Astrocyte (in vitro differentiated cells and primary cell): ENCODE data around the gene FMN2. TPM values are rescaled to one million over a fixed set of nuclear protein-coding genes. Genes with fewer than 3 reads are reported as not detected.

ENCODE experiments used
- DNase-seq: peaks from one replicate; pipeline ENCODE4 v3.0.0-alpha.2; 2010; ENCODE audit warnings: low read depth
- FAIRE-seq: peaks from 2 replicates; lab custom pipeline; 2011; peaks lifted over from hg19 to GRCh38; lab: Jason Lieb, UNC
- H2AFZ ChIP-seq: 2 replicates; pipeline ENCODE4 v1.6.0; 2012; ENCODE audit warnings: low read depth, low read length, inconsistent platforms
- H3K27ac ChIP-seq: 2 replicates; pipeline ENCODE4 v1.5.1; 2011; ENCODE audit warnings: low read depth, low read length, inconsistent platforms
- H3K27me3 ChIP-seq: 2 replicates; pipeline ENCODE4 v1.6.0; 2011; ENCODE audit warnings: low read length, inconsistent platforms; ENCODE audit not compliant: insufficient read depth
- H3K36me3 ChIP-seq: 2 replicates; pipeline ENCODE4 v1.5.1; 2011; ENCODE audit warnings: low read length, inconsistent platforms; ENCODE audit not compliant: insufficient read depth
- H3K4me1 ChIP-seq: 2 replicates; pipeline ENCODE4 v1.5.1; 2011; ENCODE audit warnings: low read length, inconsistent platforms; ENCODE audit not compliant: insufficient read depth
- H3K4me2 ChIP-seq: 2 replicates; pipeline ENCODE4 v1.6.0; 2012; ENCODE audit warnings: low read length, inconsistent platforms
- H3K4me3 ChIP-seq: 2 replicates; pipeline ENCODE4 v1.5.1; 2011; ENCODE audit warnings: low read depth, mild to moderate bottlenecking, low read length, inconsistent platforms; ENCODE audit not compliant: insufficient read depth
- H3K79me2 ChIP-seq: 2 replicates; pipeline ENCODE4 v1.6.0; 2012; ENCODE audit warnings: mild to moderate bottlenecking, low read length, inconsistent platforms; ENCODE audit not compliant: insufficient read depth
- H3K9ac ChIP-seq: 2 replicates; pipeline ENCODE4 v1.6.0; 2012; ENCODE audit warnings: mild to moderate bottlenecking, low read length, inconsistent platforms
- H3K9me3 ChIP-seq: 2 replicates; pipeline ENCODE4 v1.5.1; 2012; ENCODE audit warnings: low read depth, mild to moderate bottlenecking, low read length, inconsistent platforms; ENCODE audit not compliant: insufficient read depth
- H4K20me1 ChIP-seq: 2 replicates; pipeline ENCODE4 v1.6.0; 2012; ENCODE audit warnings: low read length, inconsistent platforms; ENCODE audit not compliant: insufficient read depth
- H3K27ac Mint-ChIP-seq: one replicate; pipeline ENCODE4 v1.8.0; 2021; ENCODE audit warnings: mild to moderate bottlenecking, mixed read lengths; ENCODE audit not compliant: unreplicated experiment
- H3K27me3 Mint-ChIP-seq: one replicate; pipeline ENCODE4 v1.8.0; 2021; ENCODE audit warnings: low read depth, mixed read lengths; ENCODE audit not compliant: unreplicated experiment
- H3K36me3 Mint-ChIP-seq: one replicate; pipeline ENCODE4 v1.8.0; 2021; ENCODE audit warnings: low read depth, mixed read lengths; ENCODE audit not compliant: unreplicated experiment
- H3K4me1 Mint-ChIP-seq: one replicate; pipeline ENCODE4 v1.8.0; 2021; ENCODE audit warnings: low read depth, mixed read lengths; ENCODE audit not compliant: unreplicated experiment
- H3K4me3 Mint-ChIP-seq: one replicate; pipeline ENCODE4 v1.8.0; 2021; ENCODE audit warnings: mild to moderate bottlenecking, moderate library complexity, mixed read lengths; ENCODE audit not compliant: unreplicated experiment
- H3K9me3 Mint-ChIP-seq: one replicate; pipeline ENCODE4 v1.8.0; 2021; ENCODE audit warnings: mild to moderate bottlenecking, mixed read lengths; ENCODE audit not compliant: unreplicated experiment
- EZH2 ChIP-seq: IDR thresholded peaks from 2 replicates; pipeline ENCODE4 v1.6.1; 2012; ENCODE audit warnings: mild to moderate bottlenecking, low read length, inconsistent platforms; ENCODE audit not compliant: insufficient read depth
- total RNA-seq: library from RNA; stranded (reverse); gene quantifications from 2 replicates; pipeline ENCODE4 v1.2.1, GENCODE V29; 2021
- TF ChIP-seq, protein P1 (sequence below): IDR thresholded peaks from 2 replicates; pipeline ENCODE4 v1.5.1; 2011; ENCODE audit warnings: low read depth, mild to moderate bottlenecking, inconsistent platforms, low read length, moderate library complexity; ENCODE audit not compliant: insufficient read depth

Gene FMN2
- total RNA-seq, 1 donor from 2014 or later = 2.4 TPM

DNA sequence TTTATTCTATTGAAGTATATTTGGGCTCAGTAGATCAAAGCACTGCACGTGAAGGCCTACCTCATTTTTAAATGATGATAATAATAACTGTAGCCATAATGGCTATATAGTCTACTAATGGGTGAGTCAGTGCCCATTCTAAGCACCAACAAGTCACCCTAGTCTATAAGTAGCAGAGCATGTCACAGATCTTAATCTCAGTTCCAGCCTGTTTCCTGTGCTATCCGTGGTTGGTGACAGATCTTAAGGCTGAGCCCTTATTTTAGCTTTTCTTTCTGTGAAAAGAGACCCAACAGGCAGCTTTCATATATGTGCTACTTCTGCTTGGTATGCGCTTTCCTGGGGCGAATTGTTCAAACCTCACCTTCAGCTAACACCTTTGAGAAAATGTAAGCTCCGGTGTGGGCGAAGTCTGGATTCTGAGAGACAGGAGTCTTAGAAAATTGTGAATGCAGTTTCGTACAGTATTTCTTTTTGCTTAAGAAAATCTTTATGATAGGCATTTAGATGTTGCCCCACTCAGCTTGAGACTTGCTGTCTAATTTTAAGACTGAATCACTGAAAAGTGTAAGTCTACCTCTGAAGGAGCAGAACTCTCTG is 59.6 kb downstream of the FMN2 start:
- FAIRE-seq (peak; percentile 26), DNase-seq (no peak)
- no peak overlapping the region for H3K9ac ChIP-seq
- no peaks in the 10 kb centered on the region for H3K27me3 ChIP-seq
- H3K79me2 ChIP-seq = no peaks in the 10 kb centered on the region
- TF ChIP-seq, protein P1, sequence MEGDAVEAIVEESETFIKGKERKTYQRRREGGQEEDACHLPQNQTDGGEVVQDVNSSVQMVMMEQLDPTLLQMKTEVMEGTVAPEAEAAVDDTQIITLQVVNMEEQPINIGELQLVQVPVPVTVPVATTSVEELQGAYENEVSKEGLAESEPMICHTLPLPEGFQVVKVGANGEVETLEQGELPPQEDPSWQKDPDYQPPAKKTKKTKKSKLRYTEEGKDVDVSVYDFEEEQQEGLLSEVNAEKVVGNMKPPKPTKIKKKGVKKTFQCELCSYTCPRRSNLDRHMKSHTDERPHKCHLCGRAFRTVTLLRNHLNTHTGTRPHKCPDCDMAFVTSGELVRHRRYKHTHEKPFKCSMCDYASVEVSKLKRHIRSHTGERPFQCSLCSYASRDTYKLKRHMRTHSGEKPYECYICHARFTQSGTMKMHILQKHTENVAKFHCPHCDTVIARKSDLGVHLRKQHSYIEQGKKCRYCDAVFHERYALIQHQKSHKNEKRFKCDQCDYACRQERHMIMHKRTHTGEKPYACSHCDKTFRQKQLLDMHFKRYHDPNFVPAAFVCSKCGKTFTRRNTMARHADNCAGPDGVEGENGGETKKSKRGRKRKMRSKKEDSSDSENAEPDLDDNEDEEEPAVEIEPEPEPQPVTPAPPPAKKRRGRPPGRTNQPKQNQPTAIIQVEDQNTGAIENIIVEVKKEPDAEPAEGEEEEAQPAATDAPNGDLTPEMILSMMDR = no peak
- TF ChIP-seq EZH2 = no peak
- Mint-ChIP-seq H3K4me1 (peaks cover 10% of the 10 kb centered on the region), H3K36me3 (no peaks in the 10 kb centered on the region), H3K4me3 (no peak overlapping the region), H3K27ac (no peak overlapping the region), H3K9me3 (no peaks in the 10 kb centered on the region), H3K27me3 (no peaks in the 10 kb centered on the region)
- no peak overlapping the region for H3K4me3 ChIP-seq
- no peaks in the 10 kb centered on the region for H3K4me1 ChIP-seq
- no peaks in the 10 kb centered on the region for H4K20me1 ChIP-seq
- H3K4me2 ChIP-seq = no peak overlapping the region
- H2AFZ ChIP-seq = no peak overlapping the region
- H3K36me3 ChIP-seq = no peaks in the 10 kb centered on the region
- H3K27ac ChIP-seq = no peak overlapping the region
- H3K9me3 ChIP-seq = no peaks in the 10 kb centered on the region

DNA sequence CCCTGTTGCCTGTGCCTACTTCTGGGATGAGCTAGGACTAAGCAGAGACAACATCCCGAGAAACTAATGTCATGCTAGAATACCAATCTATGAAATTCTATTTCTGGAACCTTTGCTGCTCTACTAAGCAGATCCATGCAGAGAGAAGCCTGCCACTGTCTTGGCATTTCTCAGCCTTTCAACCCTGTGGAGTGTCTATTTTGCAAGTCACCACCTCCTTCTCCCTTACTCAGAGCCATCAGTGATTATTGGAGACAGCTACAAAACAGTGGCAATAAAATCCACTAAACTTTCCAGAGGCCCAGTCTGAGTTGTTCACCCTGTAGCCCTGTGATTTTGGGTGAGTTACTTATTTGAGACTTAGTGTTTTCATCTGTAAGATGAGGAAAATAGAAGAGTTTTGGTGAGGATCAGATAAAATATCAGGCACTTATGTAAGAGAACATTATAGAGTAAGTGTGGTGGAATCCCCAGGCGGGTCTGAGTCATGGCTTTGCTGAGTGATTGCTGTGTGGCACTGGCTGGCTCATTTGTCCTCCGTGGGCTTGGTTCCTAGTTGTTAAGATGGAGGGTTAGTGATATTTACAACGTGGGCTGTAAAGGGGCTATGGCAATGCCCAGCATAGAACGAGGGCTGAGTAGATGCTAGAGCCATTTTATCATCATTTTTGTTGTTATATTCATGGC is 61.1 kb downstream of the FMN2 start:
- H2AFZ ChIP-seq = no peak overlapping the region
- H3K79me2 ChIP-seq = no peaks in the 10 kb centered on the region
- H3K36me3 Mint-ChIP-seq = no peaks in the 10 kb centered on the region
- H3K9me3 Mint-ChIP-seq = no peaks in the 10 kb centered on the region
- FAIRE-seq = no peak
- no peak overlapping the region for H3K4me3 Mint-ChIP-seq
- TF ChIP-seq, protein P1 = no peak
- TF ChIP-seq EZH2 = no peak
- DNase-seq = peak; percentile 16
- H3K4me3 ChIP-seq = no peak overlapping the region
- no peaks in the 10 kb centered on the region for H4K20me1 ChIP-seq
- no peak overlapping the region for H3K9ac ChIP-seq
- no peak overlapping the region for H3K4me2 ChIP-seq
- no peaks in the 10 kb centered on the region for H3K36me3 ChIP-seq
- no peaks in the 10 kb centered on the region for H3K27me3 ChIP-seq
- no peaks in the 10 kb centered on the region for H3K9me3 ChIP-seq
- H3K4me1 ChIP-seq = no peaks in the 10 kb centered on the region
- no peak overlapping the region for H3K27ac ChIP-seq
- peaks cover 10% of the 10 kb centered on the region for H3K4me1 Mint-ChIP-seq
- H3K27me3 Mint-ChIP-seq = no peaks in the 10 kb centered on the region
- no peak overlapping the region for H3K27ac Mint-ChIP-seq

DNA sequence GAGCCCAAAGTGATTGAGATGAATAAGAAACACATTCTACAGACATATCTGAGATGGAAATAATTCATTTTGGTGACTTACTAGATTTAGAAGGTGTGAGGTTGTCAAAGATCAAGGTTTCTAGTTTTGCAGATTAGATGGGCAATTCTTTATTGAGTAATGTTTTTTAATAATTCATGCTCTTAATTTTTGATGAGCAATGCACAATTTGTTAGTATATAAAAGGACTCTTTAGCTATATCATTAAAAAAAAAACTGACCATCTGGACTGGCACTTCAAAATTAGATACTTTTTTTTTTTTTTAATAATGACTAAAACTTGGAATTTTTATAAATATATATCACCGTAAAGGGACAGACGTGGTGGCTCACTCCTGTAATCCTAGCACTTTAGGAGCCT is 63.9 kb downstream of the FMN2 start:
- FAIRE-seq = no peak
- H3K36me3 ChIP-seq = no peaks in the 10 kb centered on the region
- H3K27ac ChIP-seq = no peak overlapping the region
- no peak overlapping the region for H3K4me2 ChIP-seq
- no peaks in the 10 kb centered on the region for H3K4me1 ChIP-seq
- H3K9ac ChIP-seq = no peak overlapping the region
- no peaks in the 10 kb centered on the region for H3K27me3 ChIP-seq
- H3K27ac Mint-ChIP-seq = no peak overlapping the region
- H3K36me3 Mint-ChIP-seq = no peaks in the 10 kb centered on the region
- H2AFZ ChIP-seq = no peak overlapping the region
- no peak overlapping the region for H3K4me3 ChIP-seq
- TF ChIP-seq, protein P1 = no peak
- TF ChIP-seq EZH2 = no peak
- DNase-seq = no peak
- no peaks in the 10 kb centered on the region for H4K20me1 ChIP-seq
- H3K9me3 Mint-ChIP-seq = peaks cover 1% of the 10 kb centered on the region
- H3K79me2 ChIP-seq = no peaks in the 10 kb centered on the region
- no peaks in the 10 kb centered on the region for H3K27me3 Mint-ChIP-seq
- no peaks in the 10 kb centered on the region for H3K9me3 ChIP-seq
- no peak overlapping the region for H3K4me3 Mint-ChIP-seq
- H3K4me1 Mint-ChIP-seq = peaks cover 10% of the 10 kb centered on the region
